Stomach (tissue), 4 donors: ENCODE results near the gene VAPB.

ENCODE experiments used
- CTCF ChIP-seq, 7 experiments: fragments of 450-650 bp in 4 of 7; fragments of 200-600 bp in 3 of 7; sonication (generic) in 3 of 7; IDR thresholded peaks; one replicate each; pipeline ENCODE4 v1.5.1; 2016 to 2019; ENCODE audit warnings: antibody characterized with exemption in 7 of 7, control low read depth in 2 of 7, mild to moderate bottlenecking in 1 of 7
- EP300 ChIP-seq: sonication (generic); formaldehyde crosslinking; IDR thresholded peaks from one replicate; pipeline ENCODE4 v1.6.1; 2017; ENCODE audit warnings: antibody characterized with exemption
- POLR2A ChIP-seq, 4 donors: fragments of 450-650 bp; IDR thresholded peaks; one replicate each; pipeline ENCODE4 v1.6.1; 2016; ENCODE audit warnings: antibody characterized with exemption in 4 of 4, control low read depth in 2 of 4, mild to moderate bottlenecking in 1 of 4, moderate library complexity in 1 of 4
- POLR2AphosphoS5 ChIP-seq, 3 donors: sonication (generic); formaldehyde crosslinking; IDR thresholded peaks; one replicate each; pipeline ENCODE4 v1.6.1; 2016; ENCODE audit warnings: antibody characterized with exemption in 3 of 3

GRCh38 chr20:58428364-58428763 is 39.3 kb downstream of the VAPB start:
- TF ChIP-seq EP300 (no peak), CTCF (IDR thresholded peaks at IDR 0.05) (no peak), POLR2AphosphoS5 (IDR thresholded peaks at IDR 0.05) (no peak), POLR2A (IDR thresholded peaks at IDR 0.05) (no peak)
